ENCODE results near the gene KNTC1. TPM values are rescaled to one million over a fixed set of nuclear protein-coding genes. Genes with fewer than 3 reads are reported as not detected.

The KNTC1 gene
- total and polyA plus RNA-seq, 2 of the 8 experiments (the other 6 are each of a cell fraction or from before 2014, with no cell fraction given): 52.7 to 80.2 TPM

GRCh38 chr12:122533856-122534255, 6.8 kb downstream of the KNTC1 start:
- Histone ChIP-seq H2BK12ac (ENCODE audit: low read depth, low read length) (no peak overlapping the region), H4K8ac (ENCODE audit: extremely low read depth, insufficient read depth, low read length) (no peak overlapping the region), H3K27me3 (replicated peaks in 1 of 4; ENCODE audit: control insufficient read depth in 3 of 4, extremely low read depth in 1 of 4, insufficient read depth in 3 of 4, low read length in 3 of 4) (no peaks in the 10 kb centered on the region), H2BK120ac (replicated peaks; ENCODE audit: low read depth, low read length) (no peak overlapping the region), H2BK5ac (ENCODE audit: low read depth, low read length) (no peak overlapping the region), H3K23me2 (ENCODE audit: low read depth, low read length) (no peaks in the 10 kb centered on the region), H3K9ac (replicated peaks in 1 of 4; ENCODE audit: extremely low read depth in 1 of 4, low read depth in 3 of 4, low read length in 3 of 4) (no peak overlapping the region), H2BK15ac (ENCODE audit: low read length) (no peak overlapping the region), H3K4me3 (ENCODE audit: extremely low read depth in 1 of 4, insufficient read depth in 2 of 4, low read depth in 3 of 4, low read length in 4 of 4) (no peak overlapping the region), H3K18ac (ENCODE audit: extremely low read depth, low read length) (no peak overlapping the region), H2AK5ac (ENCODE audit: low read depth, low read length) (no peak overlapping the region), H3K4me1 (replicated peaks in 1 of 4; ENCODE audit: control insufficient read depth in 3 of 4, insufficient read depth in 4 of 4, low read length in 3 of 4) (no peaks in the 10 kb centered on the region), H3K36me3 (ENCODE audit: control insufficient read depth in 2 of 4, insufficient read depth in 4 of 4, low read length in 3 of 4) (peaks cover 6 to 70% (median 40%) of the 10 kb centered on the region in 4 experiments), H4K20me1 (replicated peaks in 1 of 2; ENCODE audit: control insufficient read depth in 1 of 2, insufficient read depth in 2 of 2, low read length in 2 of 2) (peaks cover 0 to 1% of the 10 kb centered on the region in 2 experiments), H3K56ac (replicated peaks; ENCODE audit: insufficient read length, low read depth, low read length) (no peak overlapping the region), H2AFZ (ENCODE audit: low read length) (no peak overlapping the region), H2BK20ac (ENCODE audit: low read length) (no peak overlapping the region), H4K5ac (ENCODE audit: insufficient read length, low read depth, low read length) (no peak overlapping the region), H3K27ac (ENCODE audit: low read depth, low read length) (no peak overlapping the region), H3K4me2 (ENCODE audit: insufficient read depth in 1 of 2, low read depth in 2 of 2, low read length in 2 of 2) (no peak overlapping the region), H3K4ac (replicated peaks; ENCODE audit: insufficient read length, low read depth, low read length) (no peak overlapping the region), H3K9me3 (ENCODE audit: insufficient read depth in 2 of 2, low read depth in 1 of 2, low read length in 1 of 2) (no peaks in the 10 kb centered on the region), H4K91ac (replicated peaks; ENCODE audit: insufficient read length, low read length) (no peak overlapping the region), H3K79me1 (ENCODE audit: low read depth, low read length) (no peaks in the 10 kb centered on the region; the same call in 1 of the 2 replicates), H3K23ac (ENCODE audit: insufficient read length) (no peak overlapping the region), H3K14ac (ENCODE audit: insufficient read length) (no peak overlapping the region), H3K79me2 (ENCODE audit: control insufficient read depth in 1 of 2, insufficient read depth in 2 of 2, low read length in 2 of 2) (peaks cover 0 to 39% of the 10 kb centered on the region in 2 experiments; a peak in 3 of 4 replicates)
- POLR2A ChIA-PET (ENCODE audit: partially characterized antibody): interaction anchor here (1.1 to 49.0 kb wide), 4 partner anchors 9 to 28 kb away, joined by 3 to 1221 read pairs (median 4); partner anchors contain the start of genes KNTC1, RSRC2 and ZCCHC8
- CTCF ChIA-PET (ENCODE audit: partially characterized antibody): interaction anchor here (0.6 to 1.4 kb wide), 4 partner anchors 14 to 197 kb away, joined by 3 to 9 read pairs (median 3); partner anchors contain the start of gene HCAR1
- FAIRE-seq (no peak), DNase-seq (ENCODE audit: low read depth in 1 of 2, low spot score in 2 of 2) (no peak)
- TF ChIP-seq SUZ12 (IDR thresholded peaks at IDR 0.05; ENCODE audit: low read length) (no peak), ZNF274 (IDR thresholded peaks at IDR 0.05; ENCODE audit: borderline replicate concordance, extremely low read depth, low read length) (no peak), BACH1 (IDR thresholded peaks at IDR 0.05; ENCODE audit: low read length) (no peak), CTCF (IDR thresholded peaks at IDR 0.05; ENCODE audit: control extremely low read depth in 1 of 3, insufficient read depth in 1 of 3, low read depth in 1 of 3, low read length in 3 of 3) (no peak), TCF12 (IDR thresholded peaks at IDR 0.05; ENCODE audit: low read depth, low read length) (no peak), FOSL1 (IDR thresholded peaks at IDR 0.05; ENCODE audit: insufficient read depth, low read depth, low read length) (no peak)
- TF ChIP-seq, protein P1, sequence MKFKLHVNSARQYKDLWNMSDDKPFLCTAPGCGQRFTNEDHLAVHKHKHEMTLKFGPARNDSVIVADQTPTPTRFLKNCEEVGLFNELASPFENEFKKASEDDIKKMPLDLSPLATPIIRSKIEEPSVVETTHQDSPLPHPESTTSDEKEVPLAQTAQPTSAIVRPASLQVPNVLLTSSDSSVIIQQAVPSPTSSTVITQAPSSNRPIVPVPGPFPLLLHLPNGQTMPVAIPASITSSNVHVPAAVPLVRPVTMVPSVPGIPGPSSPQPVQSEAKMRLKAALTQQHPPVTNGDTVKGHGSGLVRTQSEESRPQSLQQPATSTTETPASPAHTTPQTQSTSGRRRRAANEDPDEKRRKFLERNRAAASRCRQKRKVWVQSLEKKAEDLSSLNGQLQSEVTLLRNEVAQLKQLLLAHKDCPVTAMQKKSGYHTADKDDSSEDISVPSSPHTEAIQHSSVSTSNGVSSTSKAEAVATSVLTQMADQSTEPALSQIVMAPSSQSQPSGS (IDR thresholded peaks at IDR 0.05; ENCODE audit: low read length): no peak
- 98% methylated on average over 2 of the region's 2 CpGs; no CpG with 5 or more reads in 1 of the 2 experiments for WGBS, 2 experiments (ENCODE audit: extremely low coverage in 1 of 2, insufficient coverage in 1 of 2, insufficient read length in 1 of 2, insufficient replicate concordance in 2 of 2, low coverage in 1 of 2, low lambda C conversion rate in 2 of 2, missing lambda C conversion rate in 1 of 2)
